Neutrophil (primary cell): ENCODE data around the gene PBX3.

Source experiments
- H3K27ac ChIP-seq: fragments of 200-600 bp; sonication (generic); 2 replicates; pipeline ENCODE4 v1.5.1; 2016; ENCODE audit warnings: mild to moderate bottlenecking, moderate library complexity
- H3K27me3 ChIP-seq: fragments of 200-600 bp; sonication (generic); 2 replicates; pipeline ENCODE4 v1.6.0; 2016; ENCODE audit warnings: mild to moderate bottlenecking
- H3K36me3 ChIP-seq: fragments of 200-600 bp; sonication (generic); 2 replicates; pipeline ENCODE4 v1.5.1; 2017
- H3K4me1 ChIP-seq, 2 experiments: fragments of 200-600 bp in 1 of 2; sonication (generic) in 1 of 2; 1 replicate in 1 of 2; 2 replicates in 1 of 2; pipeline versions ENCODE4 v1.5.1 to v1.6.1; 2013 to 2016; ENCODE audit warnings: low read depth in 1 of 2, low read length in 1 of 2, mild to moderate bottlenecking in 1 of 2, moderate library complexity in 1 of 2; ENCODE audit not compliant: control insufficient read depth in 1 of 2, insufficient read depth in 1 of 2
- H3K4me3 ChIP-seq, 2 experiments: fragments of 200-600 bp in 1 of 2; sonication (generic) in 1 of 2; 1 replicate in 1 of 2; 2 replicates in 1 of 2; pipeline ENCODE4 v1.5.1; 2013 to 2016; ENCODE audit warnings: low read depth in 1 of 2, low read length in 1 of 2, mild to moderate bottlenecking in 1 of 2, moderate library complexity in 1 of 2
- H3K9me3 ChIP-seq: fragments of 200-600 bp; sonication (generic); 2 replicates; pipeline ENCODE4 v1.5.1; 2016
- CTCF ChIP-seq: fragments of 200-600 bp; sonication (generic); IDR thresholded peaks from 2 replicates; pipeline ENCODE4 v1.5.1; 2016; ENCODE audit warnings: antibody characterized with exemption

PBX3 gene

GRCh38 chr9:126014726-126015125 is 267.6 kb downstream of the PBX3 start:
- Histone ChIP-seq H3K9me3 (no peaks in the 10 kb centered on the region), H3K4me3 (no peak overlapping the region), H3K27ac (no peak overlapping the region), H3K36me3 (no peaks in the 10 kb centered on the region), H3K4me1 (no peaks in the 10 kb centered on the region), H3K27me3 (peaks cover 6% of the 10 kb centered on the region)
- no peak for TF ChIP-seq CTCF

GRCh38 chr9:126015424-126015823 is 268.3 kb downstream of the PBX3 start:
- no peak overlapping the region for H3K27ac ChIP-seq
- no peaks in the 10 kb centered on the region for H3K4me1 ChIP-seq
- no peaks in the 10 kb centered on the region for H3K36me3 ChIP-seq
- no peak for TF ChIP-seq CTCF
- H3K9me3 ChIP-seq = no peaks in the 10 kb centered on the region
- no peak overlapping the region for H3K4me3 ChIP-seq
- H3K27me3 ChIP-seq = peaks cover 6% of the 10 kb centered on the region

GRCh38 chr9:126016579-126017290 is 269.6 kb downstream of the PBX3 start:
- Histone ChIP-seq H3K9me3 (no peaks in the 10 kb centered on the region), H3K4me1 (no peaks in the 10 kb centered on the region), H3K27ac (no peak overlapping the region), H3K27me3 (peaks cover 6% of the 10 kb centered on the region), H3K4me3 (no peak overlapping the region), H3K36me3 (no peaks in the 10 kb centered on the region)
- no peak for TF ChIP-seq CTCF
